ENCODE measurements around the gene RABAC1.

Gene RABAC1

DNA sequence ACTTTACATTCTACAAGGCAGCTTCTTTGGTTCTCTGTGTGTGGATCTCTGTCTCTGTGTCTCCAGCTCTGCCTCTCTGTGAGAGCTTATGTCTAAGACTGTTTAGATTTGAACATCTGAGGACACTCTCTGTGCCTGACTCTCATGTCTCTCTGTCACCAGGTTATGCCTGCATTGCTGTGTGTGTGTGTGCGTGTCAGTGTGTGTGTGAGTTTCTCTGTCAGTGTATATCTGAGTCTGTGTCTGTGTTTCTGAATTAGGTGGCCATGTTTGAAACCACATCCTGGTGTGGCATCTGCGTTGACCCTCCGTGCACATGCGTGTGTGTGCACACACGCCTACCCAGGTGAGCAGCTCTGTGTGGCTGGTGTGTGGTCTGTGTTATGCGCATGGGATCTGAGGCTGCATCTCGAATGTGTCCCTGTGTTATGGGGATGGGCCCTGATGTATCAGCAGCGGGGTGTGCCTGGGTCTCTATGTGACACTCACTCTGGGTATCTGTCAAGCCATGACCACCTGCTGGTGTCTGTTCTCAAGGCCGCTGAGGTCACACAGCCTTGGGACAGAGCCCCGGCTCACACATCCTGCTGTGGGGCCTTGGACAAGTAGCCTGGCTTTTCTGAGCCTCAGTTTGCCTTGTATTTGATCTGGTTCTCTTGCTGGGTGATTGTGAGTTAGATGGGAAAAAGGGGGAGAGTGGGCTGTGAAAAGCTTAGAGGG lies 28.2 kb upstream of the RABAC1 start:
- no peak for DNase-seq

DNA sequence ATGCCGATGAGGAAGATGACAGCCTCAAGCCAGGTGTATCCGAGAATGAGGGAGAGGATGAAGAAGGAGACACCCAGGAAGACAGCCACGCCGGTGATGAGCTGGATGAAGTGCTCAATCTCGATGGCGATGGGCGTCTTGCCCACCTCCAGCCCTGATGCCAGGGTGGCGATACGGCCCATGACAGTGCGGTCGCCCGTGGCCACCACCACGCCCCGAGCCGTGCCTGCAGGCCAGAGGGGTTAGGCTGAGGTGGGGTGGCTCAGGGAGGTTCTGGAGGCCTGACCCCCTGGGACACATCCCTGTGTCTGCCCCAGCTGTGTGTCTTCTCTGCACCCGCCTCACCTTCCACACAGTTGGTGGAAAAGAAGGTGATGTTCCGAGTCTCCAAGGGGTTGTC lies 25.8 kb upstream of the RABAC1 start:
- Histone ChIP-seq H3K4me2 (ENCODE audit: low read depth, low read length) (no peak overlapping the region), H3K27ac (ENCODE audit: low read length) (no peak overlapping the region), H4K20me1 (ENCODE audit: insufficient read depth, low read length) (no peaks in the 10 kb centered on the region), H3K79me2 (ENCODE audit: low read length) (no peaks in the 10 kb centered on the region), H3K9me3 (replicated peaks; ENCODE audit: insufficient read depth, low read length) (no peaks in the 10 kb centered on the region), H2AFZ (ENCODE audit: low read length) (no peak overlapping the region), H3K27me3 (replicated peaks; ENCODE audit: insufficient read depth, low read length) (peaks cover 86% of the 10 kb centered on the region), H3K4me1 (ENCODE audit: low read length) (no peaks in the 10 kb centered on the region), H3F3A (ENCODE audit: insufficient read depth, low read length) (no peaks in the 10 kb centered on the region), H3K4me3 (ENCODE audit: low read length) (no peak overlapping the region), H3K9ac (ENCODE audit: low read length) (no peak overlapping the region), H3K36me3 (replicated peaks; ENCODE audit: insufficient read depth, low read length) (no peaks in the 10 kb centered on the region), H3K9me2 (replicated peaks; ENCODE audit: insufficient read depth, low read length) (no peaks in the 10 kb centered on the region)
- DNase-seq, result no peak
- TF ChIP-seq EZH2 (optimal IDR thresholded peaks at IDR 0.05; ENCODE audit: low read depth, low read length), result no peak
- TF ChIP-seq, protein P1, sequence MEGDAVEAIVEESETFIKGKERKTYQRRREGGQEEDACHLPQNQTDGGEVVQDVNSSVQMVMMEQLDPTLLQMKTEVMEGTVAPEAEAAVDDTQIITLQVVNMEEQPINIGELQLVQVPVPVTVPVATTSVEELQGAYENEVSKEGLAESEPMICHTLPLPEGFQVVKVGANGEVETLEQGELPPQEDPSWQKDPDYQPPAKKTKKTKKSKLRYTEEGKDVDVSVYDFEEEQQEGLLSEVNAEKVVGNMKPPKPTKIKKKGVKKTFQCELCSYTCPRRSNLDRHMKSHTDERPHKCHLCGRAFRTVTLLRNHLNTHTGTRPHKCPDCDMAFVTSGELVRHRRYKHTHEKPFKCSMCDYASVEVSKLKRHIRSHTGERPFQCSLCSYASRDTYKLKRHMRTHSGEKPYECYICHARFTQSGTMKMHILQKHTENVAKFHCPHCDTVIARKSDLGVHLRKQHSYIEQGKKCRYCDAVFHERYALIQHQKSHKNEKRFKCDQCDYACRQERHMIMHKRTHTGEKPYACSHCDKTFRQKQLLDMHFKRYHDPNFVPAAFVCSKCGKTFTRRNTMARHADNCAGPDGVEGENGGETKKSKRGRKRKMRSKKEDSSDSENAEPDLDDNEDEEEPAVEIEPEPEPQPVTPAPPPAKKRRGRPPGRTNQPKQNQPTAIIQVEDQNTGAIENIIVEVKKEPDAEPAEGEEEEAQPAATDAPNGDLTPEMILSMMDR (IDR thresholded peaks at IDR 0.05; ENCODE audit: low read length), result no peak
- no peak for TF ChIP-seq EZH2phosphoT487 (IDR thresholded peaks at IDR 0.05; ENCODE audit: low read length)

More for the DNA sequence above, 28.2 kb upstream of the RABAC1 start:
- Histone ChIP-seq H3K4me2 (ENCODE audit: low read depth, low read length) (no peak overlapping the region), H3K4me3 (ENCODE audit: low read length) (no peak overlapping the region), H3K36me3 (replicated peaks; ENCODE audit: insufficient read depth, low read length) (no peaks in the 10 kb centered on the region), H3K79me2 (ENCODE audit: low read length) (no peaks in the 10 kb centered on the region), H4K20me1 (ENCODE audit: insufficient read depth, low read length) (no peaks in the 10 kb centered on the region), H3K9me3 (replicated peaks; ENCODE audit: insufficient read depth, low read length) (no peaks in the 10 kb centered on the region), H3F3A (ENCODE audit: insufficient read depth, low read length) (no peaks in the 10 kb centered on the region), H3K9ac (ENCODE audit: low read length) (no peak overlapping the region), H3K9me2 (replicated peaks; ENCODE audit: insufficient read depth, low read length) (no peaks in the 10 kb centered on the region), H3K27ac (ENCODE audit: low read length) (no peak overlapping the region), H3K27me3 (replicated peaks; ENCODE audit: insufficient read depth, low read length) (peaks cover 76% of the 10 kb centered on the region), H3K4me1 (ENCODE audit: low read length) (no peaks in the 10 kb centered on the region), H2AFZ (ENCODE audit: low read length) (no peak overlapping the region)
- TF ChIP-seq EZH2phosphoT487 (IDR thresholded peaks at IDR 0.05; ENCODE audit: low read length) (no peak), EZH2 (optimal IDR thresholded peaks at IDR 0.05; ENCODE audit: low read depth, low read length) (no peak)
- TF ChIP-seq, protein P1 (IDR thresholded peaks at IDR 0.05; ENCODE audit: low read length), result no peak

DNA sequence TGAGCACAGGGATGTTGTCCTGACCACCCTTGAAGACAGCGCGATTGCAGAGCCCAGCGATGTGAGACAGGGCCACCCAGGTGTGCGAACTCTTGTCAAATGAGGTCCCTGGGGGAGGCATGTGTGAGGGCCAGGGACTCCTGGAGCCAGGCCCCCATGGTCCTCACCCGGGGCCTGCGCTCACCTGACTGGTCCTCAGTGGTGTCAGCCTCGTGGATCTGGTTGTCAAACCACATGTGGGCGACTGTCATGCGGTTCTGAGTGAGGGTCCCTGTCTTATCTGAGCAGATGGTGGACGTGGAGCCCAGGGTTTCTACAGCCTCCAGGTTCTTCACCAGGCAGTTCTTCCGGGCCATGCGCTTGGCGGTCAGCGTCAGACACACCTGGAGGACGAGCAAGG lies 22.6 kb upstream of the RABAC1 start:
- no peaks in the 10 kb centered on the region for H3K79me2 ChIP-seq (ENCODE audit: low read length)
- H3K4me1 ChIP-seq (ENCODE audit: low read length), result no peaks in the 10 kb centered on the region
- H3K9me2 ChIP-seq (replicated peaks; ENCODE audit: insufficient read depth, low read length), result no peaks in the 10 kb centered on the region
- H3K9me3 ChIP-seq (replicated peaks; ENCODE audit: insufficient read depth, low read length), result no peaks in the 10 kb centered on the region
- no peak overlapping the region for H2AFZ ChIP-seq (ENCODE audit: low read length)
- no peaks in the 10 kb centered on the region for H4K20me1 ChIP-seq (ENCODE audit: insufficient read depth, low read length)
- H3K4me2 ChIP-seq (ENCODE audit: low read depth, low read length), result no peak overlapping the region
- no peak overlapping the region for H3K27ac ChIP-seq (ENCODE audit: low read length)
- DNase-seq, result no peak
- no peak overlapping the region for H3K4me3 ChIP-seq (ENCODE audit: low read length)
- H3K36me3 ChIP-seq (replicated peaks; ENCODE audit: insufficient read depth, low read length), result no peaks in the 10 kb centered on the region
- no peaks in the 10 kb centered on the region for H3F3A ChIP-seq (ENCODE audit: insufficient read depth, low read length)
- H3K9ac ChIP-seq (ENCODE audit: low read length), result no peak overlapping the region
- H3K27me3 ChIP-seq (replicated peaks; ENCODE audit: insufficient read depth, low read length), result peaks cover 86% of the 10 kb centered on the region
- TF ChIP-seq EZH2phosphoT487 (IDR thresholded peaks at IDR 0.05; ENCODE audit: low read length), result no peak
- TF ChIP-seq EZH2 (optimal IDR thresholded peaks at IDR 0.05; ENCODE audit: low read depth, low read length), result no peak
- TF ChIP-seq, protein P1 (IDR thresholded peaks at IDR 0.05; ENCODE audit: low read length), result no peak

Measured in MM.1S (cell line).